Stimulated activated CD8-positive, alpha-beta memory T cell treated with anti-CD3 and anti-CD28 coated beads, Interleukin-15, amount 100 ng/mL, for 48 hours (primary cell): ENCODE results near the gene NKAP.
"Not testable (repeated sequence)": the region's sequence is repeated elsewhere in the genome, so short reads cannot be mapped to it uniquely, and the experiment has no call there.

ENCODE experiments used
- DNase-seq, 2 donors: peaks; one replicate each; pipeline ENCODE4 v3.0.0-alpha.2; 2020; ENCODE audit warnings: low read depth in 2 of 2

Gene NKAP

GRCh38 chrX:119935215-119935874 is 8.2 kb downstream of the NKAP start:
- DNase-seq: no peak

- not testable (repeated sequence) for DNase-seq
Measured at GRCh38 chrX:119922391-119922790, 21.2 kb downstream of the NKAP start.

- DNase-seq: no peak
Measured at GRCh38 chrX:119919835-119920585, 23.5 kb downstream of the NKAP start.

GRCh38 chrX:119917877-119918276 is 25.7 kb downstream of the NKAP start:
- no peak for DNase-seq

GRCh38 chrX:119916310-119916709 is 27.2 kb downstream of the NKAP start:
- no peak for DNase-seq

GRCh38 chrX:119900976-119901375 is 42.6 kb downstream of the NKAP start:
- no peak for DNase-seq

- DNase-seq: no peak
Measured at GRCh38 chrX:119899125-119899524, 44.4 kb downstream of the NKAP start.

GRCh38 chrX:119895843-119896326 is 47.7 kb downstream of the NKAP start, which contains the start of gene AKAP14:
Gene AKAP14, plus strand, starts transcription at chrX:119895893. Its CDS starts 7,331 bp downstream, at chrX:119903224.
- DNase-seq: no peak

- DNase-seq: not testable (repeated sequence)
Measured at GRCh38 chrX:119891961-119892692, 51.4 kb downstream of the NKAP start.

GRCh38 chrX:119890626-119891025 is 52.9 kb downstream of the NKAP start:
- not testable (repeated sequence) for DNase-seq

- DNase-seq: peak in 1 of 2 donors; percentile 30
Measured at GRCh38 chrX:119887721-119888425, 55.7 kb downstream of the NKAP start.

GRCh38 chrX:119885554-119886428 is 57.8 kb downstream of the NKAP start:
- DNase-seq: no peak

GRCh38 chrX:119880552-119881437 is 62.8 kb downstream of the NKAP start:
- no peak for DNase-seq

GRCh38 chrX:119880076-119880475 is 63.5 kb downstream of the NKAP start:
- DNase-seq: no peak

GRCh38 chrX:119878740-119879139 is 64.8 kb downstream of the NKAP start:
- no peak for DNase-seq

GRCh38 chrX:119871599-119872395 is 71.8 kb downstream of the NKAP start, which contains the start of the genes NDUFA1 and RNF113A:
Gene NDUFA1, plus strand, starts transcription at chrX:119871832. Its CDS starts 80 bp downstream, at chrX:119871912.
Gene RNF113A, minus strand, starts transcription at chrX:119871733. Its CDS starts 120 bp downstream, at chrX:119871613.
- DNase-seq: peak; percentile 76 to 79

GRCh38 chrX:119871245-119871598 is 72.3 kb downstream of the NKAP start:
- peak in 1 of 2 donors; percentile 4 for DNase-seq
